GM19468 (cell line): ENCODE data around the gene NUP210.
A peak's percentile ranks its signal among the peaks of the same experiment; 100 is the strongest.

Experiments
- ATAC-seq: cut with Tn5 transposase; IDR thresholded peaks from one replicate; pipeline ENCODE4 v1.9.1; 2021; ENCODE audit warnings: mild to moderate bottlenecking, moderate library complexity, moderate number of reproducible peaks; ENCODE audit not compliant: unreplicated experiment; ENCODE audit errors: extremely low read depth

Gene NUP210

GRCh38 chr3:13332740-13333139 lies 87.4 kb downstream of the NUP210 start:
- no peak for ATAC-seq

DNA sequence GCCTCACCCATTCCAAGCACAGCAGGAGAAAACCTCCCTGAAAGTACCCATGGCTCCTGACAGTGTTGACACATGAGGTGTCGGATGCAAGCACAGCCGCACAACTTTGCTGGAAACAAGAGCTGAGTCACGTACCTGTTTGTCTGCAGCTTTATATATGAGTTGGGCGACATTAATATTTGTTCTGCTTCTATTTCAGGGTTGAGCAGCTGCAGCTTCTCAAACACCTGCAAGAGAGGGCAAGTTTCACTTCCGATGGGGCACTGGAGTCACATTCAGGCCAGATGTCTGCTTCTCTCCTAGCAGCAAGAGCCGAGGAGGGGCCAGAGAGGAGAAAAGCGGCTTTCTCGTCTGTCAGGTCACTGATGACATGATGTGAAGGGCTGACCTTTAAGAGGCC lies 88.0 kb downstream of the NUP210 start:
- peak; percentile 93 for ATAC-seq

DNA sequence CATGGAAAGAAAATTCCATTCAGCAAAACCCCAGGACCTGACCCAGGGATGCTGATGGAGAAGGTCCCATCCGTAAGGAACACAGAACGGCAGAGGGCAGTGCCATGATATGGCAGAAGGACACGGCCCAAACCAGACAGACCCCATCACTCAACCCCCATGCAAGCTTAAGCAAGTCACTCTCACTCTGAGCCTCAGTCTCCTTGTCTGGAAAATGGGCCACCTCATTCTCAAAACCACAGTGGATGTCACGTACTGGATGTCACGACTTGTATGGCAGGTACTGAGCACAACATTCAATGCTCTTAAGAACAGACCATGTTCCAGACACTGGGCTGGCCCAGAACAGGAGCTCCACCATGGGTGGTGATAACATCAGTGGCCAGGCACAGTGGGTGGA lies 90.4 kb downstream of the NUP210 start:
- no peak for ATAC-seq

DNA sequence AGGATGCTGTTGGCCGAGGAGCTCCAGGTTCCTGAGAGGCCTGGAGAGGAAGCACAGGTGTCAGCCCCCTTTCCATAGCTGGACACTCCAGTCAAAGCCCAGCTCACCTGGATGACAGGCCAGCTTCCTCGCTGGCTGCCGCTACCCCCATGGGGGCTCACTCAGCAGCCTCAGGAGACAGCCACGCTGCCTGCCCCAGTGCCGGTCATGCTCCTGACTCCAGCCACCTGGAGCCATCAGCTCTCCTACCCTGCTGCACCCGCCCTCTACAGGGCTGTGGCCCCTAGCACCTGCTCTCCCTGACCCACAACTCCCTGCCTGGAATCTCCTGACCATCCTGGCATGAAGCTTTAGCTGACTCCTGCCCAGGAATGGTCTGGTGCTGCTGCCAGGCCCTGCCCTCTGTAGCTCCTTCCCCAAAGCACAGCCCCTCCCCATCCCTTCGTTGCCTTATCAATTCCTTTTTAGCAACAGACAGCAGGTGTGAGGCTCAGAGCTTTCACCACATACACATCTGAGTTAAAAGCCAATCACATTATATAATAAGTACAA lies 94.2 kb downstream of the NUP210 start:
- ATAC-seq, result no peak

- no peak for ATAC-seq
Measured at GRCh38 chr3:13324835-13325501, 95.2 kb downstream of the NUP210 start.

- ATAC-seq, result no peak
Measured at GRCh38 chr3:13323822-13324221, 96.3 kb downstream of the NUP210 start.

GRCh38 chr3:13322324-13322723 lies 97.8 kb downstream of the NUP210 start:
- ATAC-seq, result no peak

GRCh38 chr3:13319564-13320220 lies 100.4 kb downstream of the NUP210 start:
- no peak for ATAC-seq

- ATAC-seq, result no peak
Measured at GRCh38 chr3:13318626-13319470, 101.3 kb downstream of the NUP210 start.

- no peak for ATAC-seq
Measured at GRCh38 chr3:13317596-13318320, 102.4 kb downstream of the NUP210 start.

DNA sequence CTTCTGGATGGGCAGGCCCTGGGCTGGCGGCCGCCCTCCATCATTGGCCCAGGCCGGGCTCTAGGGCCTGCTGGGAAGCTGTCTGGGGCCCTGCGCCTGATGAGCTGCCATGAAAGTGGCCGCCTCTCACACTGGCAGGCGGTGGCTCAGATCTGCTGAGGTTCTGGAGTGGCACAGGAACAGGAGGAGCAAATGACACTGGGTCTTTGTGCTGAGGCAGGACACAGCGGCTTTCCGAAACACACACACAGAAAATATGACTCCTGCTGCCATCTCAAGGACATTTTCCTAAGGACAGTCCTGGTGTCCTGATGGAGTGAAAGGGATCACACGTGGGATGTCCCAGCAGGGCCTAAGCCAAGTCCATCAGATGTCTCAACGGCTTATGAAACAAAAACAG lies 103.5 kb downstream of the NUP210 start:
- no peak for ATAC-seq

DNA sequence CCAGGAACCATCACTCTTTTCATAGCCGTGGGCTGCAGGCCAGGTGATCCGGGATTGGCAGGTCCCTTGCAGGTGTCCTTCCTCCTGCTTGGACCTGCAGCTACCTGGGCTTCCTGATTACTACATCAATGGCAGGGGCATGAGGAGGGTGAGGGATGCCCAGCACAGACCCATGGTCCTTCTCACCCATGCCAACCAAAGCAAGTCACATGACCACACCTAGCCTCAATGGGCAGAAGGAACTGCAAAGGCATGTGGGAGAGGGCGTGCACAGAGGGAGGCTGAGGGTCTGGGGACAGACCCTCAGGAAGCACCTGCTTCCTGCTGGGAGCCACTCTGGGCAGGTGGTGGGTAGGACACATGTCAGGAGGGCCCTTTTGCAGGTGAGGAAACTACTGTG lies 105.2 kb downstream of the NUP210 start:
- ATAC-seq, result no peak

DNA sequence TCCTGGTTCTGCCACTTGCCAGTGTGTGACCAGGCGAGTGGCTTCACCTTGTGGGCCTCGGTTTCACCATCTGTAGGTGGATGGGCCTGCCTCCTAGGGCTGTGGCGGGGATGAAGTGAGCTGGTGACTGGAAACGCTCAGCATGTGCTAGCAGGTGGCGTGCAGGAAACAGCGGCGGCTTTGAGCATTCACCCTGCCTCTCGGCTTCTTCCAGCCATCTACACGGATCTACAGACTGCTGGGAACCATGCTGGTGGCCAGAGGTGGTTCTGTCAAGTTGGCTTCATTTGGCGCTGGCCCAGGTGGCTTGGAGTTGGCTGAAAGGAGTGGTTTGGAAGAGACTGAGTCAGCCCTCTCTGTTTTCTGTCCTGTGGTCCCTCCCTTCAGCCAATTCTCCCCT lies 106.3 kb downstream of the NUP210 start:
- ATAC-seq, result no peak

DNA sequence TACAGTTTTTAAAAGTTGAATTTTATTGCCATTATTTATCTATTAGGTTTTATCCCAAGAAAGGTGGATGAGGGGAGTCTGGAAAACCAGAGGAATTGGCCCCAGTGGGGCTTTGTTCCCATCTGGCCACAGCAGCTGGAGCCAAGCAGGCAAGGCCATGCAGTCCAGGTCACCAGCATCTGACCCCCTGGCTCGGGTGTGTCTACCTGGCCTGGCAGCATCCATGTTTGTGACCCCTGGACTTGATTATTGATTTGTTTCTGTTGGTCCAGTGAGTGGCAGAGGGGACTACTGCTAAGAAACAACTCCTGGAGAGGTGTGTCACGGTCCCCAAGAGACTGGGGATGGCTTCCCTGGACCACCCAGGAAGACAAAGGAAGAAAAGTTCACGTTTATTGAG lies 111.1 kb downstream of the NUP210 start:
- no peak for ATAC-seq

- ATAC-seq, result no peak
Measured at GRCh38 chr3:13308380-13308801, 111.7 kb downstream of the NUP210 start.

GRCh38 chr3:13307041-13307440 lies 113.1 kb downstream of the NUP210 start:
- no peak for ATAC-seq

GRCh38 chr3:13305623-13306022 lies 114.5 kb downstream of the NUP210 start:
- no peak for ATAC-seq

GRCh38 chr3:13303410-13303809 lies 116.7 kb downstream of the NUP210 start:
- ATAC-seq, result no peak

DNA sequence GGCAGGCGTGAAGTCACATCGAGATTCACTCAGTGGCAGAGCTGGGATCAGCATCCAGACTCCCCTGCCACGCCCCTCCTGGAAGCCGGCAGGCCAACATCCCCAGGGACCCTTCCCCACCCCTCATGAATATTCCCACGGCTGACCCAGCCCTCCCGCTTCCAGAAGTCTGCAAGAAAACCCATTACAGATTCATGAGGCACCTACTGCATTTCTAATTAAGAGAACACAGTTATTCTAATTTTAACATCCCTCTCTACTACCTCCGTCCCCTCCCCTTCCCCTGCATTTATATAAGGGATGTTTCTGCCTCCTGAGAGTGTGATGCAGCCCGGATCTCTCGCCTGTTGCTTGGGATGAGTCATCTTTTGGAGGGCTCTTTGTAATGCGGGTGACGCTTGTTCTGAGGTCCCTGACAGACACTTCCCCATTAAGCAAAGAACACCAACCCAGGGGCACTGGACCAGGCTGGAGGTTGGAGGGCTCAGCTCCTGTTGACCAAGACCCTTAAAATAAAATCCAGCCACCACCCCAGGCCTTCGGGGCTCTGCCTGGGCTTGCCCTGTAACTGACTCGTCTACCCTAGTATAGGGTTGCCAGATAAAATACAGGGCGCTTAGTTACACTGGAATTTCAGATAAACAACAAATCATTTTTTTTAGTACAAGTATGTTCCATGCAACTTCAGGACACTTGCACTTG lies 118.7 kb downstream of the NUP210 start:
- ATAC-seq, result no peak
